NCI-H1694 treated with DMSO at 0.1 percent for 48 hours (cell line): ENCODE results near the gene PIGM.

Experiments used
- DNase-seq: peaks from one replicate; lab custom pipeline; 2025; lab: John Stamatoyannopoulos, UW

Gene PIGM

GRCh38 chr1:160031365-160032164 is at the start of gene PIGM:
PIGM (minus strand) TSS chr1:160031990; CDS start chr1:160031739, 251 bp downstream.
- peak; percentile 95 for DNase-seq

GRCh38 chr1:160081261-160081936 is 49.6 kb upstream of the PIGM start, which contains the start of gene KCNJ9:
KCNJ9 (plus strand) TSS chr1:160081538; CDS start chr1:160084031, 2,493 bp downstream.
- peak; percentile 40 for DNase-seq

DNA sequence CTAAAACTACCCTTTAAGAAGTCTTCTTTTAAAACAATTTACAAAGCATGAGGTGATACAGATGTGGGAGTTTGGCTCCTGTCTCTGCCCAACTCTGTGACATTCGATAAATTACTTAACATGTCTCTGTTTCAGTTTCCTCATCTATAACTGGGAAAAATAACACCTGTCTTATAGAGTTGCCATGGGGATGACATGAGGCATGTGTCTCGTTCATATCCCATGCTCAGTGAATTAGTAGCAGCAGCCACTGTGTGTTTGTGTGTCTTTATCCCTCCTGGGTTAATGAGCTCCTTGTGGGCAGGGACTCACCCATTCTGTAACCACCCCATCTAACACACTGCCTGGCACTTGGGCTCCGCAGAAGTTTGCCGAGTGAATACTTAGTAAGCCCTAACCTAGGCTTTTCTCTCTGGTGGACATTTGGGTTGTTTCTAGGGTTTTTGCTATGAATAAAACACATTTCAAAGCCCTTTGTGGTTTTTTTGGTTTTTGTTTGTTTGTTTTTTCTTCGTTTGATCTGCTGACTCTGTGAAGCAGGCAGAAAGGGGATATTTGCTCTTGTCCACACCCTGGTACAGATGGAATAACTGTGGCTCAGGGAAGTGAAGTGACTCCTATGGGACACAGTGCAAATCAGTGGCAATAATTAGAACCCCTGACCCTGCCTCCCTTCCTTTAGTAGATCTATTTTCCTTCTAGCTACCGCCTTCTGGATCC is 48.8 kb upstream of the PIGM start:
- no peak for DNase-seq

- no peak for DNase-seq
Measured at GRCh38 chr1:160079448-160079847, 47.7 kb upstream of the PIGM start.

- peak; percentile 50 for DNase-seq
Measured at GRCh38 chr1:160078512-160079195, 46.9 kb upstream of the PIGM start.

DNA sequence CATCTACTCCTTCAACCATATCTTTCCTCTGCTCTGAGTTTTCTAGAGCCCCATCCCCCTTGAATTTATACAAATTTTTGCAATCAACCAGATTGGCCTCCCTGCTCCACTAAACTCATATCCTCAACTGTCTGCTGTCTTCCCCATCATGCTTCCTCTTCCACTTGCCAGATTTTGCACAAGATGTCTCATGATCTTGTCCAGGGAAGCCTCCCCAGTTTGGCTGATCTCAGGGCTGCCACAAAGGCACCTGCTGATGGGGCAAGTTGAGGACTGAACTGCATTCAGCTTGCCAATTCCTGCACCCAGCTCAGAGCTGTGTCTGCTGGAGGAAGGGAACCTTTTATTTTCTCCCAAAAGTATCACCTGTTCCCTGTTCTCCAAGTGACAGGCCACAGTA is 45.7 kb upstream of the PIGM start:
- DNase-seq = no peak

DNA sequence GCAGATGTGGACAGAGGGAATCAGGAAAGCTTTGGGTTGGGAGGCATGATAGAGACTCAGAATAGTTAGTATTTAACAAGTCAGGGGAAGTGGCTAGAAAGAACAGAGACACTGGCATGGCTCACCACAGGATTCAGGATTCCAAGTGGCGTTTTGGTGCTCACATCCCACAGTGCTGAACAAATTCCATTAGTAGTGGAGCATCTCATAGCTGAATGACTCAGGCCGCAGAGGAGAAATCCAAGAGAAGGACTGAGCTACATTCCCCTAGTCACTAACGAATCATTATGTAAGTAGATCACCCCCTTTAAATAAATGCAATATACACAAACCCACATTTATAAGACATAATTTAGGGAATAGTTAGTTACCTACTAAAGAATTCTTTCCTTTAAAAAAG is 44.5 kb upstream of the PIGM start:
- DNase-seq = no peak

- no peak for DNase-seq
Measured at GRCh38 chr1:160075836-160076235, 44.0 kb upstream of the PIGM start.

- no peak for DNase-seq
Measured at GRCh38 chr1:160074865-160075264, 43.1 kb upstream of the PIGM start.

DNA sequence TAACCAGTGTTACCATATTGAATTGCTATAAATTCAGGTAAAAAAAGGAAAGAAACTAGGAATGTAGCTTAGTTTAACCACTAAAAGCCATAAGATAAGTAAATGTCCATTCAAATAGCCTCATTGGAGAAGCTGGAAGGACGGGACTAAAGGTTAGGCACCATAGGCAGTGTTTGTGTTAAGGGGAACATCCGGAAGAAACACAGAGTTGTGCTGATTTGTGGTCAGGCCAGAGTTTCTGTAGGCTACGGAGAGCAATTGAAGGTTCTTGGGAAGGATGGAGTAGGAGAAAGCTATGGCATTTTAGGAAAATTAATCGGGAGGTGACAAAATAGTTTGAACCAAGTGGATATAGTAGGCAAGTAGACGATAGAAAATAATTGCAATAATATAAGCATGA is 39.5 kb upstream of the PIGM start:
- no peak for DNase-seq

DNA sequence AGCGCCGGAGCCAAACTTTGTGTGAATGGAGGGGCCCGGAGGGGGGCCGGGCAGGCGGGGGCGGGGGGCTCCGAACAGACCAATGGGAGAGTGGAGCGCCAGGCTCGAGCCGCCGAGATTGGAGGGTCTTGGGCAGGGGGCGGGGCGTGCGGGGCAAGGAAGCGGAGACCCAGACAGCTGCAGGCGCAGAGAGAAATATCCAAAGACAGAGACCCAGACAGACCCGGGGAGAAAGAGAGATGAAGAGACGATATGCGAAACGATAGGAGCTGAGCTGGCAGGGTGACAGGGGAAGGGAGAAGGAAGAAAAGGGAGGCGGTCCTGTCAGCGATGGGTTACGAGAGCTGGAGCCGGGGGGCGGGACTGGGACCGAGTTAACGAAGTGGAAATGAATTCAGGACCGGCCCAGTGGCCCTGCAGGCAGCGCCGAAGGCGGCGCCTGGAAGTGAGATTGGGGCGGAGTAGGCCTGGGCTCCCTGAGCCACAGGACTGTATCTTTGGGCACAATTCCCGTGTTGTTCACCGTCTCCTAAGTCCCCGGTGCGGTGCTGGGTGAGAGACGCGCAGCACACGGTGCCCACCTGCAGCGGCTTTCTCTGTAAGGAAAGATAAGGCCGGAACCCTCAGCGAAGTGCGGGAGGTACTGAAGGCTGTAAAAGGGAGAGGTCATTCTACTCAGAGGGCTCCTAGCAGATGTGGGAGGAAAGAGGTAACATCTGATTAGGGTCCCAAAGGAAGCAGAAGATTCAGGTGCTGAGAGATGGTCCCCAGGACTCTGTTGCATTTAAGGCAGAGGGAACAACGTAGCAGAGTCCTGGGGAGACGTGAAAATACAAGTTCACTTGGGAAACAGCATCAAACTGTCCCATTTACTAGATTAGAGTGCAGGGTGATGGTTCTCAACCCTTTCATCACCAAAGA is 38.7 kb upstream of the PIGM start:
- DNase-seq = peak; percentile 56

DNA sequence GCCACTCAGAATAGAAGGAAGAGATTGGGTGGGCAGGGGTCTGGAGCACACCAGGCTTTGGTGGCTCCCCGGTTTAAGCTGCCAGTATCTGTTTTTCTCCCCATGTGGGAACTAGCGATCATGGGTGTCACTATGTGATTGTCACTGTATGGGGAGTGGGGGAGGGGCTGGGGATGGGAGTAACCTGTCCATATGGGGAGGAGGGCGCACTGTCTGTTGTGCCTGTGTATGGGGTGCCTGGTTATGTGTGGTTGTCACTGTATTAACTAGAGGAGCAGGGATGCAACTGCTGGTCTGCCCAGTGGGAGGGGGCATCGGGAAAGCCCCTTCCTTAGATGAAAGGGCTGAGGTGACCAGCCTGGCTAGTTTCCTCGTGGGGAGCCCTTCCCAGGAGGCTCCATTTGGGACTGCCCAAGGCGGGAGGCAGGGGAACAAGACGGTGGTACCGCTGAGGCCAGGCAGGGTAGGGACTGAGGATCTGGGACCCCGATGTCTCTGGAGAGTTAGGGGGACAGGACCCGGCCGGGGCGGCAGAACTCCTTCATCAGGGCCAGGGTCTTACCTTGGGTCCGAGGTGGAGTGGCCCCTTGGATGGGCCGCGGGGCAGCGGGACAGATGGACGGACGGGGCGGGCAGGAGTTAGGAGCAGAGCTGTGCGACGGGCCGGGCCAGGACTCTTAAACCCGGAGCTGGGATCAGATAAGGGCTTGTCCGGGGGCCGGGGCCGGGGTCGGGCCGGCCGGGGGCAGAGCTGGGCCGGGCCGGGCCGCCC is 37.9 kb upstream of the PIGM start, which contains the start of gene KCNJ10:
KCNJ10 (minus strand) TSS at position 701 of the 772 bp plus-strand sequence. CDS start 27,628 bp downstream, outside the sequence.
- no peak for DNase-seq

- DNase-seq = no peak
Measured at GRCh38 chr1:160068225-160068624, 36.4 kb upstream of the PIGM start.

DNA sequence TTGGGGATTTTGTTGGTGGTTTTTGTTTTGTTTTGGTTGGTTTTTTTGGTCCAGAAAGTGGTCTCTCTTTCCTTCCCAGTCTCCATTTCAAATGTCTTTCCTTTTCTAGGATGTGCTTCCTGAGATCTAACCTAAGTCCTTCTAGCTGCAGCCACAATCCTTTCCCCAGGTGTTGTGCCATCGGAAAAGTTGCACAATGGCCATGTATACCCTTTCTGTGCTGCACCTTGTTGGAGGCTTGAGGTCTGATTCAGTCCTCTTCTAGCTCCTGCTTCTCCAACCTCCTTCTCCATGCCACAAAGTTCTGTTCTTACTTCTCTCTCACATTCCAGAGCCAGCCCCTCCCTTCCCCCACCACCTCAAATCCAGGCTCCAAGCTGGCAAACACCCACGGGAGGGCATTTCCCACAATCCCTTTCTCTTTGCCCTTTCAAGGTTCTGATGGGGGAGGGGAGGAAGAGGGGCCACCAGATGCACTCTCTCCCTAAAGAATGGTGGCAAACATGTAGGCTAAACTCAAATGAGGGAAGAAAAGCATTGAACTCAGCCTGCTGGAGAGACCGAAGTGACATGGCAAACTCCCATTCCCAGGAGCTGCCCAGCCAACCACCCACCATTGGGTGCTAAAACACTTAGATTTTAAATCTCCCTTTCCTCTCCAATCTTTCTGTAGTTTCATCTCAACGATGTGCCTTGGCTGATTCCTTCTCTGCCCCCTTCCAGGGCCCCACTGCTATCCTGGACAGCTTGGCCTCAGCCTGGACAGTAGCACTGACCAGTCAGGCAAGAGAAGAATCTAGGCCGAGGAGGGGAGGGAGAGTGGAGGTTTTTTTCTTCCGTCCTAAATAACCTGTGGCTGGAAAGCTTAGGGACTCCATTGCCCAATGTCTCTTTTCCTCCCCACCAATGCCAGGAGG is 35.3 kb upstream of the PIGM start:
- no peak for DNase-seq

DNA sequence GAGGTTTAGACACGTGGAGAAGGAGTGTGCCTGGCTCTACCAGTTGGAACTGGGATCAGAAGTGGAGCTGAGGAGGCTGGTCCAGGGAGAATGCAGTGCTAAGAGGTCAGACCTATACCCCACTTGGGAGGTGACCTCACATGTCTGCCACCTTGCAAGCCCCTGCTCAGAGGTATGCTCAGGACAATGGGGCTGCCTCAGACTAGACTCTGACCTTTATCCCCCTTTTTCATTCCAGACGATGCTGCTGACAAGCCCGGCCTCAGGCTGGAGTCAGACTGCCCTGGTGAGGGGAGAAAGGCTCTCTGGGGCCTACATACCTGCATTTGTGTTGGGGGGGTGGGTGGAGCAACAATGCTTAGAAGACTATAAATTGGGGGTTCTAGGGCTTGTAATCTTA is 33.0 kb upstream of the PIGM start:
- DNase-seq = no peak

DNA sequence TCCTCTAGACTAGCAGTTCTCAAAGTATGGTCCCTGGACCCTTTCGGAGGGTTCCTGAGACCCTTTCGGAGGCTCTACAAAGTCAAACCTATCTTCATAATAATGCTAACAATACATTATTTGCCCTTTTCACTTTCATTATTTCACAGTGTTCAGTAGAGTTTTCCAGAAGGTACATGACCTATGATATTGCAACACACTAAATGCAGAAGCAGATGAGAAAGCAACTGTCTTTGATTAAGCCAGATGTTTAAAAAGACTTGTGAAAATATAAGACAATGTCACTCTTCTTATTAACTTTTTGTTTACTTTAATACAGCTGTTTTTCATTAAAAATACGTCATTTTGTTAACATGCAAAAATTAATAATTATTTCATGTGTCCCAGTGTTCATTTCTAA is 32.4 kb upstream of the PIGM start:
- no peak for DNase-seq

- no peak for DNase-seq
Measured at GRCh38 chr1:160063176-160063575, 31.4 kb upstream of the PIGM start.

DNA sequence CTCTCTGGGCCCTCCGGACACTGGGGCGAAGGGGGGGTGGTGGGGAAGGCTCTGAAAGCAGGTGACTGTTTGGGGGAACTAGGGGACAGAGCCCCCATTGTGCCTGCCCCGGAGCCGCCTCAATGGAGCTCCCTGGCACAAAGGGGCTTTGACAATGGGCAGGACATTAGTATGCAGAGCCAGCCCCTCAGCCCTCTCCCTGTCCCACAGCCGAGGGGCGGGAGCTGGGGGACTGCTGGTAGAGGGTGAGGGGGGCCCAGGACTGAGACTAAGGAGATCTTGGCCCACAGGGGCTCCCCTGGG is 30.4 kb upstream of the PIGM start:
- DNase-seq = no peak
